Activated gamma-delta T cell treated with Interleukin-2 at 50 U/mL for 16 hours (primary cell): ENCODE measurements around the gene POU2AF1.

Experiments
- DNase-seq: peaks from one replicate; pipeline ENCODE4 v3.0.0-alpha.2; 2020

The POU2AF1 gene

DNA sequence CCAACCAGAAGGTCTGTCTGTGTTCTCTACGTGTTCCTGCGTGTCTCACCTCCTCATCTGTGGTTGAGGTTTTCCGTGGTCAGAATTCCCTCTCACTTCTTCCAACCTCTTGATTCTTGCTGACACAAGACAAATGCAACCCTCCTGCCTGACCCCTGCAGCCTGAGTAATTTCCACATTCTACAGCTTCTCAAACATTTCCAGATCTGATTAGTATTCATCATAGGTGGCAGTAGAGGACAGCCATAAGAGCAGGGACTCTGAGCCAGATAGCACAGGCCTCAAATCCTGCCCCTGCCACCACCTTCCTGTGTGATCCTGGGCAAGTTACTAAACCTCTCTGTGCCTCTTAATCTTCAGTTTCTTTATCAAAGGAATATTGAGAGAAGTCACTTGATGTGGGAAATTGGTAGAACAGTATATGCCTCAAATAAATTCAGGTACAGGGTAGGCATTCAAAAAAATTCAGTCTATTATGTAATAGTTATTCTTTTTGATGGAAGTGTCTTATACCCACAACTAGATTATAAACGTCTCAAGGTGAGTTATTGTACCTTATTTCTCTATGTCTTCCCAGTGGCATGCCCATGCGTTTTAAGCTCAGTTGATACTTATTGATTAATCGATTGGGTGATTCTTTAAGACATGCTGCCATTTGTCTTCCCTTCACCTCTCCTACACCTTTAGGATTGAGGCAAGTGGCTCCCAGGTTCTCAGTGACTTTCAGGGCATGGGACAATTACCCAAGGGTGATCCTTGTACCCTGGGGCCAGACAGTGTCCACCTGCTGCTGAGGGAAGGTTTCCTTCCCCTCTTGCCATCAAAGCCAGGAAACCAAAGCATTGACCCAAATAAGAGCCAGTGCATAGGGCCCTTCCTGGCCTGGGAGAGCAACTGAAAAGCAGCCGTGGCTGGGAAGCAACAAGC lies 19.6 kb downstream of the POU2AF1 start:
- no peak for DNase-seq

DNA sequence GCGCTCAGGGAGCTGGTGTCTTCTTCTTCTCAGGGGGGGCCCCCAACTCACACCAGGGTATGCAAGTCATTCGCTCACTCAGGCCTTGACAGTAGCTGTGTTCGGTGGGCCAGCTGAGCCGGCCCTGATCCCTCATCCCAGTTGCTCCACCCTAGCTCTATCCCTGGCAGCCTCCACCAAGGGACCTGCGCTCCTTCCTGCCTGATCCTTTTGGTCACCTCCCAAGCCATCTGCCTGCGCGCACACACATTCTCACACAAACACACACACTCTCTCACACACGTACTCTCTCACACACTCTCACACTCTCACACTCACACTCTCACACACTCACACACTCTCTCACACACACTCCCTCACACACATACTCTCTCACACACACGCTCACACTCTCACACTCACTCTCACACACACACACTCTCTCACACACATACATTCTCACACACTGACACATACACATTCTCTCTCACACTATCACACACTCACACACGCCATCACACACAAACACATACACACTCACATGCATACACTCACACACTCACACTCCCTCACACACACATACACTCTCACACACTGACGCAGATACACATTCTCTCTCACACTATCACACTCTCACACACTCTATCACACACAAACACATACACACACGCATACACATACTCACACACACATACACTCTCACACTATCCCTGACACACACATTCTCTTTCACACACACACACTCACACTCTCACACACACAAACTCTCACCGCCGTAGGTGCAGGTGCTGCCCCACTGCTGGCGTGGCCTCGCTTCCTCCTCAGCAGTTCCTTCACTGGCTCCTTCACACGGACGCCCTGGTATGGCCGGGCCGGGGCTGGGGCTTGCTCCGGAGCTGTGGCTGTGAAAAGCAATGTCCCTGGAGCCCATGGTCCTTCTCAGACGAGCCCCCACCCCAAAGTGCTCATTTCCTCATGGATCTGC lies 20.8 kb downstream of the POU2AF1 start:
- no peak for DNase-seq

GRCh38 chr11:111357150-111358037 lies 21.7 kb downstream of the POU2AF1 start:
- no peak for DNase-seq

DNA sequence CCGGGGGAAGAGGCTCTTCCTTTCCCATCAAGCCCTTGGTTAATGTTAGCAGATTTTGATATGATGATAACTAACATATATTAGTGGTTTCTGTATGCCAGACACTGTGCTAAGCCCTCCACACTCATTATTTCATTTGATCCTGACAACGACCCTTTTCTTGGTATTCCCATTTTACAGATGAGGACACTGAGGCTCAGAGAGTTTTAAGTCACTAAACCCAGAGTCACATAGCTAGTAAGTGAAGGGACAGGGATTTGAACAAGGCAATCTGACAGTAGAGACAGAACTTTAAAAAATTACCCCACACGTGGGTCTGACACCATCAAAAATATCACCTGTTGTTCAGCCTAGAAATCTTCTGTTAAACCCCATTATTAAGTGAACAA lies 22.4 kb downstream of the POU2AF1 start:
- DNase-seq, result no peak

DNA sequence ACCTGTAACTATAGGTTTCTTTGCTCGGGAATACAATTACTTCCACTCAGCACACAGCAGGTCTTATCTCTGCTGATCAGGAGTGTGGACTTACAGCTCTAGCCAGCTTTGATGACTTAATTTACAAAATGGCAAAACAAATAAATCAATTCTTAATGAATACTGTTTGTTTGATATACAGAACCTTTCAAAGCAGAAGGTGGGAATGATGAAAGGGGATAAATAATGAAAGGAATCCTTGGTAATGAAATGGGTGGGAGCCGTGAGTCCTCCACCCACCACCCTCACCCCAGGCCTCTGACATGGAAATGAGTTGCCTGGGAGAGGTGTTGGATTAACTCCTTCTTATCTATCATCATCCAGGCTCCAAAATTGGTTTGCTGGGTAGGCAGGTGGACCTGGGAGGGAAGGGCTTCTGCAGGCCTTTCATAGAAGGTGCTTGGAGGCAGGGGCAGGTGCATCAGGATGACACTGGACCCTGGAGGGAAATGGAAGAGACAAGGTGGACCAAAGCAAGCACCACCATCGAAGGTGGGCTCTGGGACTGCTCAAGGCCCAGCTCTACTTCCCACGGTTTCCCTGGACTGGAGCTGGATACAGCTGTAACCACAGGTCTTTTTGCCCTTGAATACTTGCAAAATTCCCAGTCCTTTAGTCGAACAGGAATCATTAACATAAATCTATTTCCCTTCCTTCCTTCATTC lies 23.0 kb downstream of the POU2AF1 start:
- no peak for DNase-seq

DNA sequence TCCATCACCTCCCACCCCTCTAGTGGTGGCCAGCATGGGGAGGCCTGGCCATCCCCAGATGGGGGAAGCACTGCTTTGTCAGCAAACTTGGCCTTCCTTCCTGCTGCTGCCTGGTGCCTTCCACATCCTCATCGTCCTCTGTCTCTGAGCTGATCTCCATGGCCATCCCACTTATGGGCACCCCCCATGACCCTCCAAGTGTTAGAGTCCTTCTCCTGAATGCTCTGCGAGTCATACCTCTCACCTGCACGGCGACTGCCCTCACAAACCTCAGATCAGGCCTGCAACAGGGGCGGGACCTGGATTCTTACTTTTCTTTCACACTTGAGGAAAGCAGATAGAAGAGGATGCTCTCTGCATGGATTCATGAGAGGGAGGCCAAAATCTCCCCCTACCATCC lies 24.0 kb downstream of the POU2AF1 start:
- DNase-seq, result no peak

GRCh38 chr11:111354601-111354891 lies 24.5 kb downstream of the POU2AF1 start:
- DNase-seq, result no peak

DNA sequence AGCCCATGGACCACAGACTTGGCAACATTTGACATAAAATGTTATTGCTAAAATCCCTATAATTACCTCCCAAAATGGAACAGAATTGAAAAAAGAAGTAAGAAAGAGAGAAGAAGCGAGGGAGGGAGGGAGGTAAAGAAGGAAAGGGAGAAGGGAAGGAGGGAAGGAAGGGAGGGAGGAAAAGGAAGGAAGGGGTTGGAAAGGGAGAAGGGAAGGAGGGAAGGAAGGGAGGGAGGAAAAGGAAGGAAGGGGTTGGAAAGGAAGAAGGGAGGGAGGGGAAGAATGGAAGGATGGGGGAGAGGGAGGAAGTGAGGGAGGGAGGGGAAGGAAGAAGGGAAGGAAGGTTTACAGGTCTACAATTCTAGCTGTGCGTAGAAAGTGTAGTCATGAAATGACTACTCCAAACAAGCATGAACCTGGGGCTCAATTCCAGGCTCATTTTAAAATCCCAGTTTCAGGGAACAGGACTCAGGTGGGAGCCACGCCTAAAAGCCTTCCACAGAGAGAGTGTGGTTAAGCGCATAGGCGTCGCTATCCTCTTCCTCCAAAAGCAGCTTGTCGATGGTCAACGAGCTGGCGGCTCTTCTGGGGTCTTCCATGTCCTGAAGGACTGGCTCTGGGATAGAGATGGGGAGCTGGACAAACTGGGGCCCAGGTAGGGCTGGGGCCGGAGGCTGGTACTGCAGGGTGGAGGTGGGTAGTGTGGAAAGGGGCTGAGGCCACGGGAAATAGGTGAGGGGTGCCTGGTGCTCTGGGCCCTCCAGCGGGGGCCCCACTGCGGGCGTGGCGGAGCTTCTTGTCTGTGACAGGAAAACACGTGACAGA lies 25.1 kb downstream of the POU2AF1 start:
- no peak for DNase-seq

GRCh38 chr11:111352935-111353710 lies 26.0 kb downstream of the POU2AF1 start:
- DNase-seq, result no peak

GRCh38 chr11:111352231-111352746 lies 26.8 kb downstream of the POU2AF1 start:
- no peak for DNase-seq

GRCh38 chr11:111351374-111352055 lies 27.6 kb downstream of the POU2AF1 start:
- DNase-seq, result no peak

GRCh38 chr11:111350811-111351210 lies 28.3 kb downstream of the POU2AF1 start:
- no peak for DNase-seq

GRCh38 chr11:111349191-111349695 lies 29.8 kb downstream of the POU2AF1 start:
- no peak for DNase-seq

- no peak for DNase-seq
These were observed 30.9 kb downstream of the POU2AF1 start for GRCh38 chr11:111348147-111348546.

- no peak for DNase-seq
These were observed 31.4 kb downstream of the POU2AF1 start for GRCh38 chr11:111347723-111348115.

DNA sequence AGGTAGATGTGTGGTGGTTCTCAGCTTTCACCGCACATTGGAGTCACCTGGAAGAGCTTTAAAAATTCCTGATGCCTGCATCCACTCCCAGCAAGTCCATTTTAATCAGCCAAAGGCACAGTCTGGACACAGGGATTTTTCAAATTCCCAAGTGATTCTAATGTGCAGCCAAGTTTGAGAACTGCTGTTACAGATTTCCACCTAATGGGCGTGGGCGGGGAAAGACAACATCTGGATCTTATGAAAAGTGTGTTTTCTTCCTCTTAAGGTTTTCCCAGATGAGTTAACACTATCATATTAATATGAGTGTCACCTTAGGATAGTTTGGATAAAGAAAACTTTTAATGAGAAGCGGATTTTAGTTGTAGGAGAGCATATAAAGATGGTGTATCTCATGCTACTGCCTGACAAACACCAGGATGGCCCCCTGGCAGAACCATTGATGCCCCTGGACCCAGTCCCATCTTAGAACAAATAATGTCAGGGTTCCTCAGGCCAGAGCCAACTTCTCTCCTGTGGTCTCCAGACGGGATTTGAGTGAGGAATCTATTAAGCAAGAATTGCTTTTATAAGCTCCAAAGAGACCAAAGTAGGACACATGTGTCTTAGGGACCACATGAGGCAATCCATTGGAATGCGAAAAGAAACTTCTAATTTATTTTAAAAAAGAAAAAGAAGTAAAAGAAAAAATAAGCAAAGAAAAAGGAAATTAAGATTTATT lies 31.9 kb downstream of the POU2AF1 start:
- DNase-seq, result no peak

DNA sequence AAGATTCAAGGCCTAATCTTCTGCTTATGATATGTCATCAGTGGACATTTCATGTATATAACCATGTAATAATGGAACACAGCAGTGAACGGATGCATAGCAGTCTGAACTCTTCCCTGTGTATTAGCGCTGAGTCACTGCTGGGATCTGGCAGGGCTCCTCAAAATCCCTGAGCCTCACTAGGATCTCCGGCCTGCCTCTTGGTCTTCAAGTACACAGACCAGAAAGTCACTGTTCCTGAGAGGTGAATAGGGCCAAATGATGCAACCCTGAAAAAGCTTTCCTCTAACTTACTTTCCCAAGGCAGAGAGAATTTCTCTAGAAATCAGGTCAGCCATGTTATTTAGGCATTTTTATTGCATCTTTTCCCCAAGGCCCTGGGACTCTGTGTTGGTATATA lies 35.0 kb downstream of the POU2AF1 start:
- no peak for DNase-seq

DNA sequence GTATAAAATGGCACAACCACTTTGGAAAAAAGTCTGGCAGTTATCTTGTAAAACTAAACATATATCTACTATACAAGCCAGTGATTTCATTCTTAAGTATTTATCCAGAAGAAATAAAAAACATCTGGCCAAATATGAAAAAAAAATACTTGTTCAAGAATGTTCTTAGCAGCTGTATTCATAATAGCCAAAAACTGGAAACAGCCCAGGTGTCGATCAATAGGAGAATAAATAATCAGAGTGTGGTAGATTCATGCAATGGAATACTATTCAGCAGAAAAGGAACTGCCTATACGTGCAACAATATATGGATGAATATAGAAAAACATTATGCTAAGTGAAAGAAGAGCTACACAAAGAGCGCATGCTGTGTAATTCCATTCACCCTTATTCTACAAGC lies 36.7 kb downstream of the POU2AF1 start:
- DNase-seq, result no peak
